Measurements from ENCODE around the gene DCUN1D4.
"Not testable (repeated sequence)": the region's sequence is repeated elsewhere in the genome, so short reads cannot be mapped to it uniquely, and the experiment has no call there.

DCUN1D4 gene

DNA sequence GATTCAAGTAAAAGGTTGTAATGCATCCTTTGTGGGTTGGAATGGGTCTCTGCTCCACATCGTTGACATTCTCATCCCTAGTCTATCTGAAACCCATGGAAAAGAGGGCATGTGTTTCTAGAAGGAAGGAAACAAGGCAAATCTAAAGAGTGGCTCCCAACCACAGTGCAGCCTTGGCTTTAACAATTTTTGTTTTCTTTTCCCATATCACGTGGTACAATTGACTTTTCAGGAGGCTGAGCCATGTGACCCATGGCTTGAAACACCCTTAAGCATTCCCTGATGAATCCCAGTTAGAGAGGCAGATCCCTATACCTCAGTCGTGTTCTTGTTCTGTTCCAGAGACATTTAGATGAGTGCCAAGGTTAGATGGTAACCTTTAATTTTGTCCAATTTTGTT, 12.8 kb downstream of the DCUN1D4 start:
- no peak for FAIRE-seq

DNA sequence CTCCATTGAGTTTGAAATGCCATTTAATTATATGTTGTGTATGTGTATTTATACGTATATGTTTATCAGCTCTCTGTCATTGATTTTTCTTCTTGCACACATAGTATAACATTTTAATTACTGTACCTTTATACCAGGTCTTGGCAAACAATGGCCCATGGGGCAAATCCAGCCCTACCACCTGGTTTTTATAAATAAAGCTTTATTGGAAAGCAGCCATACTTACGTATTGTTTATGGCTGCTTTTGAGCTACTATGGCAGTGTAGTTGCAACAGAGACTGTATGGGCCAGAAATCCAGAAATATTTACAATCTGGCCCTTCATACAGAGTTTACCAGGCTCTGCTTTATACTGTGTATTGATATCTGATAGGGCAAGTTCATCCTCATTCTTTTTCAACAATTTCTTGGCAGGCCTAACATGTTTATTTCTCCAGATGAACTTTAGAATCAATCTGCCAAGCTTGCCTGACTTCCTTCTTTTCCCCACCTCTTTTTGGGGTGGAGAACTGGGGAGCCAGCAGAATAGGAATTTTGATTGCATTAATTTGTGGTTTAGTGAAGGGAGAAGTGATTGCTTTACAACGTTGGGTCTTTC, 15.8 kb downstream of the DCUN1D4 start:
- FAIRE-seq, result no peak

DNA sequence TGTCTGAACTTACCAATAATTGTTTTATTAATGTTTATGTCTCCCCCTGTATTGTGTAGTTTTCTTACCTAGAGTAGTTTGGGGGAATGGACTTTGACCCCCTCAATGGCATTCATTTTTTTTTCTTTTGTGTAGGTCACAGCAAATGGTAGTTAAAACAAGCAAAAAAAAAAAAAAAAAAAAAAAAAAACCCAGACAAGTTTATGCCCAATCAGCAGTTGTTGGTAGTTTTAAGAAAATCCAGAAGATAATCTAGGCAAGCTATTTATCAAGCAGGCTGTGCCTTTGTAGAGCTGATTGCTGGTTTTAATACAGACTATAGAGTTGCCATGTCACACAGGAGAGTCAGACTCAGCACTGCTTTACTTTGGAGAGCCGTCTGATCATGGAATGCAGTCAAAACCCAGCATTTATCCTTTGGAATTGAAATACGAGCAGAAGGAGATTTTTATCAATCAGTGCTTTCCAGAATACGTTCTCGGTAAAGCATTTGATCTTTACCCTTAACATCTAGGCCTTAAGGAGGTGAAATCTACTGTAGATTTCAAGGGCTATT, 16.6 kb downstream of the DCUN1D4 start:
- FAIRE-seq, result no peak

DNA sequence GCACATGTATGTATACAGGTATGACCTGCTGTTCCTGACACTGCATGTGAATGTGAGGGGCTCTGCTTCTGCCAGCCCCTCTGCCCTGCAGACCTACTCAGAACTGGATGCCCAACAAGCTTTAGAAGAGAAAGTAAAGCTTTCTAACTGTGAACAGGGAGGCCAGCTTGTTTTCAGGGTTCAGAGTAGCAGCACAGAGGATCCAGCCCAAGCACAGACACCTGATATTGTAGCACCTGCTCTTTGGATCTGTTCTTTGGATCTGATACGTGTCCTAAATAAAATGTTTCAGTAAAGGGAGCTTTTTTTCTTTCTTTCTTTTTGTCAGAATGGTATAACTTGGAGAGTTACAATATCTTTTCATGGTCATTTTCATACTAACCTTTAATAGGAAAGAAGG, 19.2 kb downstream of the DCUN1D4 start:
- no peak for FAIRE-seq

DNA sequence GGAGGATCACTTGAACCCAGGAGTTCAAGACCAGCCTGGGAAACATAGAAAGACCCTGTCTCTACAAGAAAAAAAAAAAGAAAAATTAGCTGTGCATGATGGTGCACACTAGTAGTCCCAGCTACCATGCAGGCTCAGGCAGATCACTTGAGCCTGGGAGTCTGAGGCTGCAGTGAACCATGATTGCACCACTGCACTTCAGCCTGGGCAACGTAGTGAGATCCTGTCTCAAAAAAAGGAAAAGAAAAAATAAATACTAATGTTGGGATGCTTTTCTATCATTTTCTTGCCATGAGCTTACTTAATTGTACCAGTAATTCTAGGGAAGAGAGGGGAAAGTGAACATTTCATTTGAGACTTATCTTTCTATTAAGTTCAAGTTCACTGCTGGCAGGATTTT, 19.8 kb downstream of the DCUN1D4 start:
- no peak for FAIRE-seq

DNA sequence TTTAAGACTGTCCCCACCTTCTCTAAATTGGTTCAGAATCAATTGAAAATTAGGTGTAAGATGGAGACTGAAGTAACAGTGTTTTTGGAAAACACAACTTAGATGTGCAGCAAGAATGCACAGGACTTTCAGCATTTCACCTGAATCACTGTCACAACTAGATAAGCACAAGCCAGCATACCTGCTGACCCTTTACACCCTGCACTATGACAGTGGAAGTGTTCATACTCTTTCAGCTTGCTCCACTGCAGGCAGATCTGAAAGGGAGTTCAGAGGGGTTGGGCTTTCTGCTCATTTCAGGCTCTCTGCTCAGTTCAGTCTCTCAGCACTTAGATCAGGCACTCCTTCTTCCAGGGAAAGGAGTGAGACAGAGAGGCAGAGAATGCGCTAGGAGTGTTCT, 22.8 kb downstream of the DCUN1D4 start:
- no peak for FAIRE-seq

DNA sequence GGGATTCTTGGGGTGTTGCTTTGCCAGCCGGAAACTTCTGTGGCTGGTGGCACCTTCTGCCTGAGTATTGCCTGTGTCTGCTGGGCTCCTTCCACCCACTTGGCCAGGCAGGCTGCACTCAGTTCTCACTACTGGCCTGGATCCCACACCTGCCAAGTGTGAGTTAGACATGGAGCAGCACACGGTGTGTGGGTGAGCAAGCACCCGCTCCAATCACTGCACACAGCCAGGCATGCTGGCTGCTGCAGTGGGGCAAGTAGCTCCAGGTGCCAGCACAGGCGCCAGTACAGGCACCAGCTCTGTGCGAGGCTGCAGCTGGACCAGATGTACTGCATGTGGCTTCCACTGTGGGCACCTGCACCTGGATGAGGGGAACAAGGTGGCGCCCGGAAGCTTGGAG, 23.9 kb downstream of the DCUN1D4 start:
- FAIRE-seq, result no peak

DNA sequence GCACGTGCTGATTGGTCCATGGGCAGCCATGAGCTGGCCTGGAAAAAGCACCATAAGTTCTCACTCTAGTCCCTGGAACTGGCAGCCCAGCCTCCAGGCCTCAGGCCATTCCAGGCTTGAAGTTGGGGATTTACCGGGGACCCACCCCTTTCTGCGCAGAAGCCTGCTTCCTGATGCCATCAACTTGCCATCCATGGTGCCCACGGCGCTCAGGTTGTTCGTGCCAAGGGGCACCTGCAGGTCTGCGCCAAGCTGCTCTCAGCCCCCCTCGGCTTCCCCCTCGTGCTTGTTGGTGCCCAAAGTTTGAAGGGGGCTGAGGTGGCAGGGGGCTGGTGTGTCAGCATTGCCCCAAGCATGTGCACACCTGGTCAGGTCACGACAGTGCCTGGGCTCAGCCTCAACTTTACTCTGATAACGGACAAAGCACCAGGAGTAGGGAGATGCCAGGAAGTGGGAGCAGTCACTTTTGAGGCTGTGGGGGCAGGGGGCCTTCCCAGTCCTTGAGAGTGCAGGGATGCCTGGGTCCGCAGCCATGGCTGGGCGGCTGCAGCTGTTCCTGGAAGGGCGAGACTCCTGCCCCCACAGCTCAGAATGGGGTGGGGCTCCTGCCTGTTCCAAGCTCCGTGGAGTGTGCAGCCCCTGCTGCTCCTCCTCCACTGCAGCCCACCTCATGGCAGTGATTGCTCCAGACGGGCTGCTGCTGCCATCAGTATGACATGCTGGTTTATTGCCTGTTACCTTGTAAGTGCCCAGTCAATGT, 24.9 kb downstream of the DCUN1D4 start:
- FAIRE-seq, result no peak

DNA sequence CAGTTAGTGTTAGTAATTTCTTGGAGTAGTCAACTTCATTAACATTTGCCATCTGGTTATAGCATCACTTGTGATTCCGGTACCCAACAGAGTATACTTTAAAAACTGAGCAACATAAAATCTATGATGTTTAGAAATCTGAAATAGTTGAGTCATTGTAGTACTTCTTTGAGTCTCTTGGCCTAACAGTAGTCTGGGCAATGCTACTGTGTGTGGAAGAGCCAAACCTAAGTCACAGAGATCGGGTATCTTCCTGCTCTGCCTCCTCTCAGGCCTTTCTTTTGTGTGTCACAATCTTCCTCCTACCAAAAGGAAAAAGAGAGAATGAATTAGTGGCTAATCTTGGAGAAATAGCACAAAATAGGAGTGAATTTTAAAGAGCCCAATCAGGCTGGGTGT, 25.5 kb downstream of the DCUN1D4 start:
- FAIRE-seq, result no peak

DNA sequence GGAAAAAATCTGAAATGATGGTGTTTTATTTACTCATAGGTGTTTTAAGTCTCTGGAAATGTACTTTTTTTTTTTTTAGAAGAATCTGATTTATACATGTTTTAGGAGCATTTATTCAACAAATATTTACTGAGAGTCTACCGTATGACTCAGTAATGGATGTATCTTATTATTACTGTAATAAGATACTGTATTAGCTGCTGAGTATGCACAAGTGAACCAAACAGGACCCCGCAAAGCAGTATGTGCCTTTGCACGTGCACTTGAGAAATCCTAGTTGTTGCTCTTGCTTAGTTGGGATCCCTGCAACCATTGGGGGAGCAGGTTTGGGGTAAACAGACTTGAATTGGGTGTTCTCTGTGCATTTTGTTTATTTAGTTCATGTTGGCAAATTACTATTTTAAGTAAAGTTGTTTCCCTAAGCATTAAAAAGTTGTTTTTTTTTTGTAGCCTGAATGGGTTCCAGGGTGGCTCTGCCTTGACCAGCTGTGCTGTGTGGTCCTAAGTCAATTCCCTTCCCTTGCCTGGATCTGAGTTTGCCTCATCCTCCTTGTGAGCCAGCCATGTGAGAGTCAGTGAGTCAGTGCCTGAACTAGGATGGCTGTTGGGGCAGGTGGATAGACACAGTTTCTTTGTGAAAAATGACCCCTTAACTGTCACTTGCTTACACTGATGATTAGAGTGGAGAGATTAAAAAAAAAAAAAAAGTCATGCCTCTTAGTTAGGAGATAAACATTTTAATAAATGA, 27.7 kb downstream of the DCUN1D4 start:
- FAIRE-seq, result no peak

DNA sequence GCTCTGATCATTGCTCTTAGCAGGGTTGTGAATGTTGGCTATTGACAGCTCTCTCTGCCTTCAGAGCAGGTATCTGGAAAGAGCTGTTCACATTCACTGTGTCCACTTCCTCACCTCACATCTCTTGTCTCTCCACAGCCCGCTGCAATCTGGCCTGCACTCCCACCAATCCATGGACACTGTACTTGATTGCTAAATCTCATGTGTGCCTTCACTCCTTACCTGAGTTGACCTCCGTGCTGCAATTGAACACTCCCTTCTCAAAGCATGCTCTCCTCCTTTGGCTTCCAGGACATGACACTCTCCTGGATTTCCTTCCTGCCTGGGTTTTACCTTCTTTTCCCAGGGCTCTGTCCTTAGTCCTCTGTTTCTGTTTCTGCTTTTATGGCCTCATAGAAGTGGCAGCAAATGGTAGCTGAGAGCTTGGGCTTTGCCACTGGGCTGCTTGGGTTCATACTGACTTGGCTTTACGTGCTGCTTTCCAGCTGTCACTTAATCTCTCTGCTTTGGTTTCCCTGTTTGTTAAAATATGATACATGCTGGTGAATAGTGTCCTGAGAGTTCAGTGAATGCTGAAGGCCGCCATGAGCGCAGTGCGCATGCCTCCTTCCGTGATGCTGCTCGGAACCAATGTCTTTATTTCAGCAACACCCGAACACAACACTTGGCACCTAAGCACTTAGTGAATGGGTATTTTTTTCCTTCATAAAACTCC, 29.5 kb downstream of the DCUN1D4 start:
- no peak for FAIRE-seq

DNA sequence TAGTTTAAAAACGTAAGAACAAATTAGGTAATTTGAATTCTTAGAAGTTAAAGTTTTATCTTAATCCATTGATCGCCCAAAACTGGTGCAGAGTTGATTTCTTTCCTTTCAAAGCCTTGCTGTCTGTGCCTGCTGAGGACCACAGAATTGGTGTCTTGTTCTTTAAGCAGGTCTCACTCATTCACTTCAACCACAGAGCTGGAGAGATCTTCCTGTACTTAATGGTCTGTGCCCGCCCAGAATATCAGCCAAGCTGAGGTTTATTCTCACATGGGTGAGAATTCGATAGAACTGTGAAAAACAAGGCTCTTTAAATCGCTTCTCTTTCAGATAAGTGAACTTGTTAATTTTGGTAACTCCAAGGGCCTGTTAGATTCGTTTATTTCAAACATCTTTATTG, 31.6 kb downstream of the DCUN1D4 start:
- FAIRE-seq, result no peak

DNA sequence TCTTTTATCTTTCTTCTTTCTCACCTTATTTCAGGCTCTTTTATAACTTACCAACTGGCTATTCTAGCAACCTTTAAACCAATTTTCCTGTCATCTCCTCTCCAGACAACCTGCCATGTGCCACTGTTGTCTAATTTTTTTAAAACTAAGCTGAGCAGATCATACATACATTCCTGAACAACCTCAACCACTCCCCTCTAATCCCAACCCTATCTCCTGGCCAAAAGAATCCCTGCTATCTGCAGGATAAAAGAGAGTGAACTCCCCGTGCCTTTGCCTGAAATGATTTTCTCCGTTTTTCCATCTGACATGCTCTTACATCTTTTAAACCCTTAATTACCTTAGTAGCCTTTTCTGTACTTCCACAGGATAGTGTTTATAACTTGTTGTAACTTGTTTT, 35.5 kb downstream of the DCUN1D4 start:
- no peak for FAIRE-seq

DNA sequence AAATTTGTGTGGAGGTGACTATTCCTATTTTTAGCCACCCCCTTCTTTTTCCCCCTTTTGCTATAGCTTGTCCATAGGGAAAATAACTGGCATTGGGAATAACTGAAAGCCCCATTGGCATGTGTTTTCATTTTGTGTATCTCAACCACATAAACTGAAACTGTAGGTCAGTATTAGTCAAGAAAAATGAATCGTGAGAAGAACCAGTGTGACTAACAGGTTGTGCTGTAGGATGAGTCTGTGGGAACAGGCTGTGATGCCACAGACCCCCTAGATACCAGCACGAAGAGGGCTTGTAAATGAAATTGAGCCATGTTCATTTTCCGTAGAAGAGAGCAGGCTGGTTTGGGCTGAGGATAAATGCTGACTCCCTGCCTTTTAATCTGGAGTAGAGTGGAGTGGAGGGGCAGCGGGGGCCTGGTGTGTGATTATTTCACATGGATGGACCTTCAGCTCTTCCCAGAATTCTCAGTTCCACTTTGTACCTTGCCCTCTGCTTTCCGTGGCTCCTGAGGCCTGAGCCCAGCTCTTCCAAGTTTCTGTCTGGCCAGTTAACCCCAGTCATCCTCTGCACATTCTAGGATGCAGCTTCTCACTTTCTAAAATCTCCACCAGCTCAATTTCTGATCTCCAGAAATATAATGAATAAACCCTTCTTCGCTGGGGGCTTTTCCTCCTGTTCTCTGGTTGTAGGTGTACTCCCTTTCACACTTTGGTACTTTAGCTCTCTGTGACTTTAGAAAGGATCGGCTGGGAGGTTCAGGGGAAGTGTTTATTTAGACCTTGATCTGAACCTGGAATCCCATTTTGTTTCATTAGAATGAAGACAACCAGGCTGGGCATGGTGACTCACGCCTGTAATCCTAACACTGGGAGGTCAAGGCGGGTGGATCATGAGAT, 37.3 kb downstream of the DCUN1D4 start:
- no peak for FAIRE-seq

DNA sequence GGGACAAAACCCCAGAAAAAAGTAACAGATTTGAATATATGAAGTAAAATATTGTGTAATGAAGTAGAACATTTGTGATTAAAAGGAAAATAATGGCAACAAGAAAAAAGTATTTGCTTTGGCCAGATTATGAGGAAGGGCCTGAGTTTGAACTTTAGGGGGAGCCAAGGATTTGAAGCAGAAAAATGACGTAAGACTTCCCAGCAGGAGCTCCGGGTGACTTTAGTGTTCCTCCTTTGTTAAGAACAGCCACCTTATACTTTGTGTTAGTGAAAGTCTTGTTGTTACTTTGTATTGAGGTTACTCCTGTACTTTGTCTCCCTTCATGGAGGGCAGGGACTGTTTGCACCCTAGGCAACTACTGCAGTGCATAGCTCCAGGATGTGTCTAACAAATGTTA, 41.1 kb downstream of the DCUN1D4 start:
- FAIRE-seq, result no peak

DNA sequence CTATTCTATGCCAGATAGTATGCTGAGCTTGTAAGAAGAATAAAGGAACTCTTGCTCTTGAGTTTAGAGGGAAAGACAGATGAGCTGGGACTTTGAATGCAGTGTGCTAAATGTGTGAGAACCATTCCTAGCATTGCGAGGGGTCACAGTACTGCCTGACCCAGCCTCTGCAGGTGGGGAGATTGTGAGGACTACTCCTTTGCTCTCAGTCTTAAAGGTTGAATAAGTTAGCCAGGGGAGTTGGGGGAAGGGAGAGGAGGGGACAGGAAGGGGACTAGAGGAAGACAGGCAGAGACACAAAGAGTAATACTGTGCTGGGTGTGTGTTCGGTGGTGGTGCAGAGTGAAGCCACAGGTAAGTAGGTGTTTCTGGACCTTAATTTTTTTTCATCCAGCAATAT, 41.7 kb downstream of the DCUN1D4 start:
- no peak for FAIRE-seq

DNA sequence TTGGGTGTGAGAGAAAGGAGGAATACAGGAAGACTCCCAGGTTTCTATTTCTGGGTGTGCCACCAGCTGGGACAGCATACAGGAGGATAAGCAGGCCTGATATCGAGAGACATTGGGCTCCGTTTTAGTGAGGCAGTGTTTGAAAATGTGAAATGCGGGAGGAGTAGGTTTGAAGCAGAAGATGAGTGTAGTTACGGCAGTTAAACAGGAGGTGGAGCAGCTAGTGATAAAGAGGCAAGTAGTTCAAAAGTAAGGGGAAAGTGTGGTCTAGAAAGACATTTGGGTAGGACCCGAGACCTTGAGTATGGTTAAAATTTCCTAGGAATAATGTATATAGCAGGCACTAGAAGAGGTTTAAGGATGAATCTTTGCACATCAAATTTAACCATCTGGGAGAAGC, 42.4 kb downstream of the DCUN1D4 start:
- FAIRE-seq, result peak; percentile 28

DNA sequence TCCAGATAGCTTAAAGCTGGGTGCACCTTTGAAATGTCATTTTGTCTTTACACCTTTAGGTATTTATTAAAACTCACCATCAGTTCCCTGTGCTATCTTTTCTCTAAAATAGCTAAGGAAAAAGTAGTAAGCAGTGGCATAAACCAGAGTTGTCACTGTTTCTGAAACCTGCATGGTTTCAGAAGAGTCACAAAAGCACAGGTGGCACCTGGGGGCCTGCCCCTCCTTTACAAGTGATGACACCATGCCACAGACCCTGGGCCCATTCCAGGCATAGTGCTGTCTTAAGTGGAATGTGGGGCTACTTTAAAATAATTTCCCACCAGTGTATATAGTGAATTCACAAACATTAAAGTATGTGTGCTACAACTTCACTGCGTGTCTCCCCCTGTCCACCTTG, 47.8 kb downstream of the DCUN1D4 start:
- FAIRE-seq, result no peak

DNA sequence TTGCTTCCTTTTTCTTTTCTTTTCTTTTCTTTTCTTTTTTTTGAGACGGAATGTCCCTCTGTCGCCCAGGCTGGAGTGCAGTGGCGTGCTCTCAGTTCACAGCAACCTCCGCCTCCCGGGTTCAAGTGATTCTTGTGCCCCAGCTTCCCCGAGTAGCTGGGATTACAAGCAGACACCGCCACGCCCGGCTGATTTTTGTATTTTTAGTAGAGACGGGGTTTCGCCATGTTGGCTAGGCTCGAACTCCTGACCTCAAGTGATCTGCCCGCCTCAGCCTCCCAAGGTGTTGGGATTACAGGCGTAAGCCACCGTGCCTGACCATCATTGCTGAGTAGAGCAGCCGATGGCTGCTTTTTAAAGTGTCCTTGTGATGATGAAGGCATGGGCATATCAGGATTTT, 50.4 kb downstream of the DCUN1D4 start:
- not testable (repeated sequence) for FAIRE-seq

DNA sequence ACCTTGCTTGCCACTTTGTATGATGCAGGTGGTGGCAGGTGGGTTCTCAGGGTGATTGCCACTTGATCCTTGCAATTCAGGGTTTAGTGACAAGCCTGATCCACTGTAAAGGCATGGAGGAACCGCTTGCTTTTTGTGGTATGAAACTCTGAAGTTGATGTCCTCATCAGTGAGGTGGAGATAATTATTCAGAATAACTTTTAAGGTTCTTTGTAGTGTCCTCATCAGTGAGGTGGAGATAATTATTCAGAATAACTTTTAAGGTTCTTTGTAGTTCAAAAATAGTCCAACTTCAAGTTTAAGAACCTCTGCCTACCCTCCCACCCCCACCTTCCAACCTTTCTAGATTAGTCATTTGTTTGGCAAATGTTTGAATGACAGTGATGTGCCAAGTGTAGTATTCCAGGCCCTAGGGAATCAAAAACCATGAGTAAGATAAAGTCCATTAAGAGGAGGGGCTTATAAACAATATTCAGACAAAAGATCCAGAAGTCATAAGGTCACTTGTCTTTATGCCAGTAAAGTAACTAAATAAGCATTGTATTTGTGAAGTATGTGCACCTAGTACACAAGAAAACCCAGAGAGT, 51.2 kb downstream of the DCUN1D4 start:
- FAIRE-seq, result no peak

DNA sequence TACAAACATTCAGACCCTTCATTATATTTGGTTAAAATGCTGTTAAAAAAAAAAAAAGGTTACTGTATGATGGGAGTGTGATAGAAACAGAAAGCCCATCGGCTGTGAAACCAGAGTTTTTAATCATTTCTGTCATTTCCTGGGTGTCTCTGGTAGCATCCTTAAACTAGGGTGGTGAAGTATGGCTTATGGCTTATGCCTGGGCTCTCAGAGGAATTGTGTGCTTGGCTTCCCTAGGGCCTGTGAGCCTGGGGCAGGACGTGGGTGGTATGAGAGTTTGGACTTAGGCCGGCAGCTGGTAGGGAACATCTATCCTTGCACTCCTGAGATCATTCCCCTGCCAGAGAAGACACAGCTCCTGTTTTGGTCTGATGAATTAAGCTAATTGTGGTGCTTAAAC, 52.2 kb downstream of the DCUN1D4 start:
- FAIRE-seq, result no peak

Measured in G401.6 (cell line).